ENCODE measurements around the gene MGAT5.

Gene MGAT5

DNA sequence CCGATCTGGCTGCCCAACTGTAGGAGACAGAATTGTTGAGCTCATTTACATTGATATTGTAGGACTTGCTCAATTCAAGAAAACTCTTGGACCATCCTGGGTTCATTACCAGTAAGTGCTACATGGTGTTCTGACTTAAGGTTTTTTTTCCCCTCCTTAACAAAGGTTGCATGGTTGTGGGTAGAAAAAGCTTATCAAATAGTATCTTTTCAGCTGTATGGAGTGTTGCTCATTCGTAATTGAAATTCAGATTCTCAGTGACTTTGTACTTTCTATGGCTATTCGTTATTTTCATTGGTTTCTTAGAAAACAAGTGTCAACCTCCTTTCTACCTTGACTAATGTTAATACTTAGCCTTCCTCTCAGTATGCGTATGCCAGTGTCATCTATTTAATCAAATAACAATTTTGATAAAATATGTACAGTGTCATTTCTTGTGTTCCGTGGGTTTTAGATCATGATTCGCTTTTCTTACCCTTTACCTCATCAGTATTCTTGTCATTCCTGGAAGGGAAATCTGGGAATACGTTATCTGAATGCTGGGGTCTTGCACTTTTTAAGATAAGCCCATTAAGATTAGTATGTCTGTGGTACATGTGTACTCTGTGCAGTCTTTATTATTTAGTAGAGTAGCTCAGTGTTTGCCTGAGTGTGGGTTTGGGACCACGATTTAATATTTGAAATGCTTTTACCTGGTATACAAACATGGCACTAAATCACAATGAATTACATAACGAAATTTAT is 91.3 kb downstream of the MGAT5 start:
- no peak for DNase-seq

GRCh38 chr2:134346141-134346540 is 92.3 kb downstream of the MGAT5 start:
- DNase-seq, result no peak

GRCh38 chr2:134347756-134348155 is 93.9 kb downstream of the MGAT5 start:
- no peak for DNase-seq

DNA sequence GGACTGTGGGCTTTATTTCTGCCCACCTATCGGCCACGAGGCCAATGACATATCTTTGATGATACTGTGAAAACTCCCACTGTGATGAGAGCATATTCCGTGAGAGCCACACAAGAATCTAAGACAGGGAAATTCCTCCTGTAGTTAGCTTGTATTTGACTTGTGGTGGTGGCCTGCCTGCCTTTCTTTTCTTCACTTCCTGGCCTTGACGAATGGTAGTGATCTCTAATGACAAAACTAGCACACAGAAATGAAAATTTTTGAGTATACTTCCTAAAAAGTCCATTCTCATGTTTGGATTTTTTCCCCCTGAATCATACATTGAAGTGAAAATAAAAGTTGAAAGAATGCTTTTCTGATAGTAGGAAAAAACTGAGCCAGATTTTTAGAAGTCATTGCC is 94.4 kb downstream of the MGAT5 start:
- no peak for DNase-seq

DNA sequence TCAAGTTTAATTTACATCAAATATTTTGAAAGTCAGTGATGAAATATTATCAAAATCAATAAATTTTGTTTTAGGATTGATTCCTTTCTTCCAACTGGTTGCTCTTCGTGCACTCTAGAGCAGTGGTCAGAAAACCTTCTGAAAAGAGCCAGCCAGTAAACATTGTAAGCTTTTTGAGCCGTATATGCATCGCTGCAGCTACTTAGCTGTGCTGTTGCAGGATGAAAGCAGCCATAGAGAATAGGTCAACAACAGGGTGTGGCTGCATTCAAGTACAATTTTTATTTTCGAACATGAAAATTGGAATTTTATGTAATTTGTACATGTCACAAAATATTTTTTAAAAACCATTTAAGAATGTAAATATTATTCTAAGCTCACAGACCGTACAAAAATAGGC is 94.9 kb downstream of the MGAT5 start:
- no peak for DNase-seq

- DNase-seq, result no peak
Observed at GRCh38 chr2:134351016-134351415, 97.1 kb downstream of the MGAT5 start.

- no peak for DNase-seq
Observed at GRCh38 chr2:134351899-134352298, 98.0 kb downstream of the MGAT5 start.

DNA sequence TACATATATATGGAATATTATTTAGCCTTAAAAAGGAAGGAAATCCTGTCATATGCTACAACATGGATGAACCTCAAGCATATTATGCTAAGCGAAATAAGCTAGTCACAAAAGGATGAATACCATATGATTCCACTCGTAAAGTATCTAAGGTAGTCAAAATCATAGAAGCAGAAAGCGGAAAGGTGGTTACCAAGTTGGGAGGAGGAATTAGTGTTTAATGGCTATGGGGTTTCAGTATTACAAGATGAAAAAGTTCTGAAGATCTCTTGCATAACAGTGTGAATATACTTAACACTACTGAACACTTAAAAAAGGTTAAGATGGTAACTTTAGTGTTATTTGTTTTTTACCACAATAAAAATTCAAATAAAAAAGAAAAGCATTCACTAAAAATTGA is 99.0 kb downstream of the MGAT5 start:
- no peak for DNase-seq

GRCh38 chr2:134354611-134355010 is 100.7 kb downstream of the MGAT5 start:
- no peak for DNase-seq

DNA sequence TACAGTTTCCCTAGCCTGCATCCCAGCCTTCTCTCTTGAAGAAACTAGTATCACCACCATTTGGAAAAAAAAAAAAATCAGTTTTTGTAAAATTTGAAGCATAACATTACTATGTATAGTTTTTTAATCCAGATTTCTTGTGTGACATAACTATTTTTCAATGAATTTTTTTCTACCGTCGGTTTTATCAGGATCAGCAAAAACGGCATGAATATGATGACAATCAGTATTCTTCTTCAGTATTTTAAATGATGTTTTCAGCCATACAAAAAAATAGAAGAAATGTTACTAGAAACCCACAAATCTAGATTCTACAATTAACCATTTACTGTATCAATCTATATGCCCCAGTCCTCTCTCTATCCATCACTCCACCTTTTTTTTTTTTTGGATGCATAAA is 103.9 kb downstream of the MGAT5 start:
- no peak for DNase-seq

DNA sequence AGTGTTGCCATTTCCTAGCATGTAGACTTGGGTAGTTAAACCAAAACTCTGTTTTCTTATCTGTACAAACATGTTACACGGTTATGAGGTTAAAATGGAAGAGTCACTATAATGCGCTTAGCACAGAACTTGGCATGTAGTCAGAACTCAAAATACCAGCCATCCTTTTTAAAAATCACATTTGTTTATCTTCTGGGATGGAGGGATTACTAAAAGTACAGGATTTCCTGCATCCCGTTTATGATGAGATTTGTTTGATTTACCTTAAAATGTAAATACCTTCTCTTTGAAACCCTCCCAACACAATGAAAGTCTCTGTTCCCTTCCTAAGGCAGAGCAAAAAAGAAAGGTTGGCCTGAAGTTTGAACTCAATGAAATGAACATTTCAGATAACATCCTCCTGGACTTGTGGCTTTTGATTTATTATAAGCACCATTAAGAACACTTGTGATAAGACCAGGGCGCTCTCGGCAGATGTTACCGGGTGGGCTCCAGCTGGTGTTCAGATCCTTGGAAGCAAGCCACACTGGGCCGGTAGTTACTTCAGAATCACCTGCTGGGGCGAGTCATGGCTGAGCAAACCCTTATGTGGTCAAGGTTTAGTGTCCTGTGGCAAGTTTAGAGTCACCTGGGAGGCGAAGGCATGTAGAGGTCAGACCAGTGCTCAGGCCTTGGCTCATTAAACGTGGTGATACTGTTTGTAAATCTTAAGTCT is 105.7 kb downstream of the MGAT5 start:
- no peak for DNase-seq

- no peak for DNase-seq
Observed at GRCh38 chr2:134360745-134361487, 107.0 kb downstream of the MGAT5 start.

- DNase-seq, result no peak
Observed at GRCh38 chr2:134361648-134362047, 107.8 kb downstream of the MGAT5 start.

- DNase-seq, result no peak
Observed at GRCh38 chr2:134362152-134362668, 108.3 kb downstream of the MGAT5 start.

- no peak for DNase-seq
Observed at GRCh38 chr2:134362740-134363139, 108.9 kb downstream of the MGAT5 start.

DNA sequence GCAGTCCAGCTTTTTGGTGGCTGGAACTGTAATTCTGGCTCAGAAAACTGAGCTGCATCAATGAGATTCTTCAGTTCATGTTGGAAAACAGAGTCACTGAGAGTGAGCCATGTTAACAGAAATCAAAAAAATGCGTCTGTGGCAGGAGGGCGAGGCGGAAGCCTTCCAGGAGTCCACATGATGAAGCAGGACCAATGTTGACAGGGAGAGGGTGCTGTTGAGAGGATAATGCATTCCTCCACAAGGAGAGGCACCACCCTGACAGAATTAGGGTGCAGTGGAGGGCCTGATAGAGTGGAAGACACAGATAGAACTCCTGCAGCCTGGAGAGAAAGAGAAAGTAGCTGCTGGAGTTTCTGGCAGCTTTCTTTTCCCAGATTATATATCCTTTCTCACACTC is 111.5 kb downstream of the MGAT5 start:
- DNase-seq, result no peak

DNA sequence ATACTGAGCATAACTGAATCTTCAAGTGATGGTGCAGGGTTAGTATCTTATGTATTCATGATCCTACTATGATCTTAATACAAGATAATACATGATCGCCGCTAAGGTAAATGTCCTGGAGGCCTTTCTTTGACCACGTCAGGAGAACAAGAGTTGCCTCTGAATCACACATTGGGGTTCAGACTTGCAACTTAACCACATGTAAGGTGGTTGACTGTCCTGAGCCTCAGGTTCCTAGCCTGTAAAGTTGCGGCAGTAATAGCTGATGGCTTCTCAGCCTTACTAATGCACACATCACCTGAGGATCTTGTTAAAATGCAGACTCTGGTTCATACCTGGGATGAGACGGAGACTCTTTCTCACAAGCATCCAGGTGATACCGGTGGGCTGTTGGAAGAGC is 112.5 kb downstream of the MGAT5 start:
- no peak for DNase-seq

DNA sequence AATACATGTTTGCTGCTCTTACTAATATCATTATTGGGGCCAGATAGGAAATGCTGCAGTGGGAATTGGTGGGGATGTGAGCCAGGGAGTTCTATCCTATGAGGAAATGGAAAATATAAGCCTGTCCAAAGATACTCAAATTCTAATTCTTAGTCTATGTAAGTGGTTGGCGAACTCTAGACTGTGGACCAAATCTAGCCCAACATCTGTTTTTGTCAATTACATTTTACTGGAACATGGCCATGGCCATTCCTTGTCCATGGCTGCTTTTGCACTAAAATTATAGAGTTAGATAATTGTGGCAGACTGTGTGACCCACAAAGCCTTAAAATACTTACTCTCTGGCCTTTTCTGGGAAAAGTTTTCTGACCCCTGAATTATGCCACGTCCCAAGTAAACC is 113.3 kb downstream of the MGAT5 start:
- DNase-seq, result no peak

- DNase-seq, result no peak
Observed at GRCh38 chr2:134368009-134368817, 114.3 kb downstream of the MGAT5 start.

- DNase-seq, result no peak
Observed at GRCh38 chr2:134369220-134369902, 115.5 kb downstream of the MGAT5 start.

DNA sequence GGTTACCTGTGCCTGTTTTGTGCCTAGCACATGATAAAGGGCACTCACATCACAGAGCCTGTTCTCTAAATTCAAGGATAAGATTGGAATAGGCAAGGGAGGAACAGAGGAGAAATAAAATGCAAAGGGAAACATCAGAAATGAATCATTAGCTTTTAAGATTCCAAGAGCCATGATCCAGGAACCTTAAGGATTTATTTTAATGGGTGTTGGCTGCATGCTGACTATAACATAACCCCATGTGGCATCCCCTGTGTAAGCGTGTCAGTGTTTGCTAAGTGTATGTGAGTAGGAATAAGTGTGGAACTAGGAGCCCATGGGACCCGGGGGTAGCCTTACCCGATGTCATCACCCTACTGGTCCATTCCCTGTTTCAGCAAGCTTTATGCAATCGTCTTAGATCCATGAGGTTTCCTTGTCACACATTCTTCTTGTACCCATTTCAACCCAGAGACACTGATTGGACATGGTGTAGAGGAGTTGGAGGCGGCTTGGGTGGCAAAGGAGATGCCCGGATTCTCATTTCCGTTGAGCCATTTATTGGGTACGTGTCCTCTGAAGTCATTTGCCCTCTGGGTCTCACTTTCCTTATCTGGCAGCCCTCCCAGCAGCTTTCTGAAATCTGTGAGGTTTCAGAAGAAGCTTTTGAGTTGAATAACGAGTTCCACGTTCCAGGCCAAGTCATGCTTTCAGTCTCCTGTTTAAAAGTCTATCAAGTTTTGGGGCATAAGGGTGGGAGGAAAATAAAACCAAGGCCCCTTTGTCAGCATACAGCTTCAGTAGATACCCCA is 117.0 kb downstream of the MGAT5 start:
- DNase-seq, result no peak

All from SW 1271 (cell line).